DOHH2 (cell line): Measurements from ENCODE around the gene RRP15.

Source experiments
- H3F3A ChIP-seq: fragments of 200-600 bp; sonication (generic), shearing (Covaris generic); 2 replicates; pipeline ENCODE4 v1.6.0; 2016; ENCODE audit warnings: antibody characterized with exemption, mild to moderate bottlenecking; ENCODE audit not compliant: control insufficient read depth, insufficient read depth
- H3K27ac ChIP-seq: fragments of 200-600 bp; sonication (generic); 2 replicates; pipeline ENCODE4 v1.5.1; 2014; ENCODE audit warnings: low read depth, mild to moderate bottlenecking, low read length, moderate library complexity
- H3K27me3 ChIP-seq: fragments of 200-600 bp; sonication (generic); 2 replicates; pipeline ENCODE4 v1.6.1; 2014; ENCODE audit warnings: mild to moderate bottlenecking, low read length, mixed read lengths; ENCODE audit not compliant: control insufficient read depth
- H3K36me3 ChIP-seq: fragments of 200-600 bp; sonication (generic); 2 replicates; pipeline ENCODE4 v1.6.1; 2014; ENCODE audit warnings: mild to moderate bottlenecking, low read length, moderate library complexity, mixed read lengths; ENCODE audit not compliant: control insufficient read depth
- H3K4me1 ChIP-seq: fragments of 200-600 bp; sonication (generic); 2 replicates; pipeline ENCODE4 v1.6.1; 2014; ENCODE audit warnings: mild to moderate bottlenecking, low read length, mixed read lengths; ENCODE audit not compliant: control insufficient read depth
- H3K4me2 ChIP-seq: fragments of 200-600 bp; sonication (generic); 2 replicates; pipeline ENCODE4 v1.6.0; 2014; ENCODE audit warnings: mild to moderate bottlenecking, low read length, moderate library complexity
- H3K4me3 ChIP-seq: fragments of 200-600 bp; sonication (generic); 2 replicates; pipeline ENCODE4 v1.5.1; 2014; ENCODE audit warnings: mild to moderate bottlenecking, low read length, mixed read lengths
- H3K79me2 ChIP-seq: fragments of 200-600 bp; sonication (generic); 2 replicates; pipeline ENCODE4 v1.6.1; 2014; ENCODE audit warnings: mild to moderate bottlenecking, low read length, mixed read lengths; ENCODE audit not compliant: control insufficient read depth
- H3K9me2 ChIP-seq: fragments of 200-600 bp; sonication (generic); replicated peaks from 2 replicates; pipeline ENCODE4 v1.6.1; 2014; ENCODE audit warnings: mild to moderate bottlenecking, low read length, mixed read lengths; ENCODE audit not compliant: control insufficient read depth
- H3K9me3 ChIP-seq: fragments of 200-600 bp; sonication (generic); 2 replicates; pipeline ENCODE4 v1.6.1; 2014; ENCODE audit warnings: antibody characterized with exemption, low read length, mixed read lengths; ENCODE audit not compliant: control insufficient read depth, insufficient read depth
- H4K20me1 ChIP-seq: fragments of 200-600 bp; sonication (generic); 2 replicates; pipeline ENCODE4 v1.6.0; 2014; ENCODE audit warnings: low read depth, mild to moderate bottlenecking, antibody characterized with exemption, low read length, moderate library complexity; ENCODE audit not compliant: control insufficient read depth, insufficient read depth
- EZH2phosphoT487 ChIP-seq: fragments of 200-600 bp; sonication (generic); IDR thresholded peaks from 2 replicates; pipeline ENCODE4 v1.6.1; 2017; ENCODE audit warnings: borderline replicate concordance, mild to moderate bottlenecking, antibody characterized with exemption, low read length, moderate library complexity, mixed read lengths
- TF ChIP-seq, protein P1 (sequence below): fragments of 200-600 bp; sonication (generic); IDR thresholded peaks from one replicate; pipeline ENCODE4 v1.5.1; 2014; ENCODE audit warnings: antibody characterized with exemption, mild to moderate bottlenecking, low read depth, low read length; ENCODE audit not compliant: poor library complexity, severe bottlenecking

RRP15 gene

DNA sequence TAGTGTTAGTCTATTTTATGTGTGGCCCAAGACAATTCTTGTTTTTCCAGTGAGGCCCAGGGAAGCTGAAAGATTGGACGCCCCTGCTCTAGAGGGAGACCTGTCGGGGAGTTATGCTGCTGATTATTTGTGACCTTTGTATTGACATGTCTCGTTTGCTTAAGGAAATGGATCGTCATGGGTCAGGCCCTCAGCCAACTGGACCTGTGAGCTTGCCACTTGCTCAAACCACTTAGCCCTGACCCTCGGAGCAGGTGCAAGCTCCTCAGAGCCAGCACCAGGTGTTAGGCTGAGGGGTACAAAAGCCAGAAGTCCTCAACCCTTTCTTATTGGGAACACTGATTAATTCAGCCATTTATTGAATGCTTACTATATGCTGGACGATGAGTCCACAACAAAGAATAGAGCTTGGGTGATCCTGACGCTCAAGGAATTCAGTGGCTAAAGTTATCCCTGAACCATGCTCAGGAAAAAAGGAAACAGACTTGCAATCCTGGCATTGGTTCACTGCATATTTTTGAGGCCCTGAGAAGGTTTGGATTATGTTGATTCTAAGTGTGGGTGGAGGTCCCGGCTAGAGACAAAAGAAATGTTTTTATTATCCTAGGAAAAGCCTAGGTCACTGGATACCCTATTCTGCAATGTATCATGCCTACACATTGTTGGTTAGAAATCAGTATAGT lies 79.1 kb downstream of the RRP15 start:
- Histone ChIP-seq H3K4me2 (no peak overlapping the region), H3K4me1 (no peaks in the 10 kb centered on the region), H3K79me2 (no peaks in the 10 kb centered on the region), H3K27me3 (no peaks in the 10 kb centered on the region), H4K20me1 (no peaks in the 10 kb centered on the region), H3K4me3 (no peak overlapping the region), H3K9me2 (no peaks in the 10 kb centered on the region), H3K36me3 (no peaks in the 10 kb centered on the region), H3F3A (no peaks in the 10 kb centered on the region), H3K9me3 (no peaks in the 10 kb centered on the region), H3K27ac (no peak overlapping the region)
- TF ChIP-seq, protein P1, sequence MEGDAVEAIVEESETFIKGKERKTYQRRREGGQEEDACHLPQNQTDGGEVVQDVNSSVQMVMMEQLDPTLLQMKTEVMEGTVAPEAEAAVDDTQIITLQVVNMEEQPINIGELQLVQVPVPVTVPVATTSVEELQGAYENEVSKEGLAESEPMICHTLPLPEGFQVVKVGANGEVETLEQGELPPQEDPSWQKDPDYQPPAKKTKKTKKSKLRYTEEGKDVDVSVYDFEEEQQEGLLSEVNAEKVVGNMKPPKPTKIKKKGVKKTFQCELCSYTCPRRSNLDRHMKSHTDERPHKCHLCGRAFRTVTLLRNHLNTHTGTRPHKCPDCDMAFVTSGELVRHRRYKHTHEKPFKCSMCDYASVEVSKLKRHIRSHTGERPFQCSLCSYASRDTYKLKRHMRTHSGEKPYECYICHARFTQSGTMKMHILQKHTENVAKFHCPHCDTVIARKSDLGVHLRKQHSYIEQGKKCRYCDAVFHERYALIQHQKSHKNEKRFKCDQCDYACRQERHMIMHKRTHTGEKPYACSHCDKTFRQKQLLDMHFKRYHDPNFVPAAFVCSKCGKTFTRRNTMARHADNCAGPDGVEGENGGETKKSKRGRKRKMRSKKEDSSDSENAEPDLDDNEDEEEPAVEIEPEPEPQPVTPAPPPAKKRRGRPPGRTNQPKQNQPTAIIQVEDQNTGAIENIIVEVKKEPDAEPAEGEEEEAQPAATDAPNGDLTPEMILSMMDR = no peak
- TF ChIP-seq EZH2phosphoT487 = no peak

DNA sequence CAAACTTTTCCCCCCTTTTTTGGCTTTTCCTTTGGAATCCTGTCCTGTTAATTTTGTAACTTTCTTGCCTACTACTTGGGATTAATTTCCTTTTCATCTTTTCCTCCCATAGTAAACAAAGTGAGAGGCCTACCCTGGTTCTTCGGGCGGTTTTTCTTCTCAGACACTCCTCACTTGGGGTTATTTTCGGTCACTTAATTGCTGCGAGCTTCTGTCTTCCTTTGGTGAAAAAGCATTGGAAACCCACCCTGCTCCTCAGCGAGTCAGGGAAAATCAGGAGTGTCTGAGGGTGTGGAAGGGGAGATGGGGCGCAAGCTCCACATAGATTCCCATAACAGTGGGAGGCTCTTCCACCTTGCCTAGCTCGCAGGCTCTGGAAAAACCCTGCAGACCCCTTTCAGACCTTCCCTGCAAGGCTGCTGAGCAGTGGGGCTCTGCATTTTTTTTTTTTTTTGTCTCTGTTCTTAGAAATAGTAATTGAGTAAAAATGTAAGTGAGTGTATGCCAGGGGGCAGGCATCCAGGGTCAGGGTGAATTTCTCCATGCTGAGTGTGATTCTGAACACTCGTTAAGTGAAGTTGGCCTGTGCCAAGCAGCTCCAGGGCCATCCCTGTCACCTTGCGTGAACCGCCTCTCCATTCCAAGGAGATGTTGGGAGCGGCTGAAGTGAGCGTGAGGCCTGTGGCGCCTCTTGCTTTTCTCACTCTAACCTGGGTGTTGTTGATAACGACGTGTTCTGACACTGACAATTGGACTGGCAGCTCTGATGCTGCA lies 80.3 kb downstream of the RRP15 start:
- H4K20me1 ChIP-seq = no peaks in the 10 kb centered on the region
- no peaks in the 10 kb centered on the region for H3F3A ChIP-seq
- H3K27ac ChIP-seq = no peak overlapping the region
- TF ChIP-seq, protein P1 = no peak
- TF ChIP-seq EZH2phosphoT487 = no peak
- H3K9me2 ChIP-seq = no peaks in the 10 kb centered on the region
- no peak overlapping the region for H3K4me2 ChIP-seq
- no peaks in the 10 kb centered on the region for H3K79me2 ChIP-seq
- H3K9me3 ChIP-seq = no peaks in the 10 kb centered on the region
- H3K36me3 ChIP-seq = no peaks in the 10 kb centered on the region
- H3K4me3 ChIP-seq = no peak overlapping the region
- no peaks in the 10 kb centered on the region for H3K27me3 ChIP-seq
- H3K4me1 ChIP-seq = no peaks in the 10 kb centered on the region

DNA sequence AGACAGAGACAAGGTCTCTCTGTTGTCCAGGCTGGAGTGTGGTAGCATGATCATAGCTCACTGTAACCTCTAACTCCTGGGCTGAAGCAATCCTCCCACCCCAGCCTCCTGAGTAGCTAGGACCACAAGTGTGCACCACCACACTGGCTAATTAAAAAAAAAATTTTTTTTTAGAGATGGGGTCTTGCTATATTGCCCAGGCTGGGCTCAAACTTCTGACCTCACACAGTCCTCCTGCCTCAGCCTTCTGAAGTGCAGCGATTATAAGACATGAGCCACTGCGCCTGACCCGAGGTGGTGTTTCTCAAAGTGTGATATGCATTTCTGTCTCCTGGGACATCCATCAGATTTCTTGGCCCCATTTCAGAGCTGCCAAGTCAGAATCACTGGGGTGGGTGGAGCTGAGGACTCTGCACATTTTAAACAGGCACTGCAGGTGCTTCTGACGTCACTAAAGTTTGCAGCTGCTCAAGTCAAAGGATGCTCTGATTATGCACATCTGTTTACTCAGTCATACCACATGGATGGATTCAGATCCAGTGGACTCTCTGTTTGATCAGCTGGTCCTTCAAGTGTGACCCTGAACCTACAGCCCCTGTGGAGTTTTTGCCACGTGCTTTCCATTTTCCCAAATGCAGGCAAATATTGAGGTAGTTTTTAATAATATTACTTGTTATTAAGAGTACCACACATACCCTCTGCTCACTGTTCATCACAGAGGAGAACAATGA lies 81.4 kb downstream of the RRP15 start:
- no peak for TF ChIP-seq EZH2phosphoT487
- TF ChIP-seq, protein P1 = no peak
- Histone ChIP-seq H3K9me3 (no peaks in the 10 kb centered on the region), H3K4me3 (no peak overlapping the region), H3F3A (no peaks in the 10 kb centered on the region), H3K27ac (no peak overlapping the region), H3K79me2 (no peaks in the 10 kb centered on the region), H3K36me3 (no peaks in the 10 kb centered on the region), H3K4me1 (no peaks in the 10 kb centered on the region), H4K20me1 (no peaks in the 10 kb centered on the region), H3K9me2 (no peaks in the 10 kb centered on the region), H3K27me3 (no peaks in the 10 kb centered on the region), H3K4me2 (no peak overlapping the region)
